ENCODE results near the gene MYRIP. TPM values are rescaled to one million over a fixed set of nuclear protein-coding genes. Genes with fewer than 3 reads are reported as not detected.

The MYRIP gene
- total and polyA plus RNA-seq, 2 experiments from 2014 or later: 1.5 to 1.8 TPM

GRCh38 chr3:40124918-40125317 lies 315.5 kb downstream of the MYRIP start (continued):
- TF ChIP-seq, protein P1, sequence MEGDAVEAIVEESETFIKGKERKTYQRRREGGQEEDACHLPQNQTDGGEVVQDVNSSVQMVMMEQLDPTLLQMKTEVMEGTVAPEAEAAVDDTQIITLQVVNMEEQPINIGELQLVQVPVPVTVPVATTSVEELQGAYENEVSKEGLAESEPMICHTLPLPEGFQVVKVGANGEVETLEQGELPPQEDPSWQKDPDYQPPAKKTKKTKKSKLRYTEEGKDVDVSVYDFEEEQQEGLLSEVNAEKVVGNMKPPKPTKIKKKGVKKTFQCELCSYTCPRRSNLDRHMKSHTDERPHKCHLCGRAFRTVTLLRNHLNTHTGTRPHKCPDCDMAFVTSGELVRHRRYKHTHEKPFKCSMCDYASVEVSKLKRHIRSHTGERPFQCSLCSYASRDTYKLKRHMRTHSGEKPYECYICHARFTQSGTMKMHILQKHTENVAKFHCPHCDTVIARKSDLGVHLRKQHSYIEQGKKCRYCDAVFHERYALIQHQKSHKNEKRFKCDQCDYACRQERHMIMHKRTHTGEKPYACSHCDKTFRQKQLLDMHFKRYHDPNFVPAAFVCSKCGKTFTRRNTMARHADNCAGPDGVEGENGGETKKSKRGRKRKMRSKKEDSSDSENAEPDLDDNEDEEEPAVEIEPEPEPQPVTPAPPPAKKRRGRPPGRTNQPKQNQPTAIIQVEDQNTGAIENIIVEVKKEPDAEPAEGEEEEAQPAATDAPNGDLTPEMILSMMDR (conservative IDR thresholded peaks at IDR 0.05; ENCODE audit: low read depth in 2 of 2): no peak
- TF ChIP-seq EZH2phosphoT487 (IDR thresholded peaks at IDR 0.05; ENCODE audit: unreplicated experiment) (no peak), EZH2 (IDR thresholded peaks at IDR 0.05; ENCODE audit: low read depth, unreplicated experiment) (no peak), JUNB (IDR thresholded peaks at IDR 0.05; ENCODE audit: unreplicated experiment) (no peak), CREB1 (CRISPR knock-in tag; IDR thresholded peaks at IDR 0.05; ENCODE audit: low read depth) (no peak), POLR2AphosphoS5 (IDR thresholded peaks at IDR 0.05; ENCODE audit: low read depth) (no peak), ETS1 (IDR thresholded peaks at IDR 0.05) (no peak), ZNF114 (CRISPR knock-in tag; IDR thresholded peaks at IDR 0.05) (no peak), STAT1 (IDR thresholded peaks at IDR 0.05; ENCODE audit: unreplicated experiment) (no peak), NANOG (IDR thresholded peaks at IDR 0.05; ENCODE audit: borderline replicate concordance) (no peak)

GRCh38 chr3:40128166-40128565 lies 318.8 kb downstream of the MYRIP start:
- ATAC-seq: no peak
- H3K27me3 Mint-ChIP-seq (ENCODE audit: insufficient read depth, low read depth, poor library complexity): peaks cover 2% of the 10 kb centered on the region
- TF ChIP-seq ZNF114 (CRISPR knock-in tag; IDR thresholded peaks at IDR 0.05): no peak
- no peak for TF ChIP-seq REST (IDR thresholded peaks at IDR 0.05; ENCODE audit: unreplicated experiment)
- TF ChIP-seq POLR2AphosphoS5 (IDR thresholded peaks at IDR 0.05; ENCODE audit: low read depth): no peak
- no peak for TF ChIP-seq EZH2phosphoT487 (IDR thresholded peaks at IDR 0.05; ENCODE audit: unreplicated experiment)
- TF ChIP-seq ETS1 (IDR thresholded peaks at IDR 0.05): no peak
- TF ChIP-seq STAT1 (IDR thresholded peaks at IDR 0.05; ENCODE audit: unreplicated experiment): no peak
- no peak for TF ChIP-seq EZH2 (IDR thresholded peaks at IDR 0.05; ENCODE audit: low read depth, unreplicated experiment)

More at GRCh38 chr3:40128166-40128565, 318.8 kb downstream of the MYRIP start:
- Histone ChIP-seq H4K20me1 (replicated peaks; ENCODE audit: insufficient read depth) (no peaks in the 10 kb centered on the region), H3K36me3 (ENCODE audit: insufficient read depth) (no peaks in the 10 kb centered on the region), H2AFZ (no peak overlapping the region), H3K27ac (ENCODE audit: low read depth) (no peak overlapping the region), H3K4me2 (no peak overlapping the region), H3K4me1 (ENCODE audit: insufficient read depth) (no peaks in the 10 kb centered on the region), H3K4me3 (no peak overlapping the region), H3K27me3 (ENCODE audit: insufficient read depth) (no peaks in the 10 kb centered on the region), H3K9me2 (ENCODE audit: insufficient read depth) (no peaks in the 10 kb centered on the region; the same call in 1 of the 2 replicates), H3K79me2 (replicated peaks; ENCODE audit: insufficient read depth) (no peaks in the 10 kb centered on the region), H3F3A (replicated peaks; ENCODE audit: low read depth) (no peaks in the 10 kb centered on the region)
- no peak overlapping the region for H3K4me3 Mint-ChIP-seq
- peaks cover 9% of the 10 kb centered on the region for H3K9me3 Mint-ChIP-seq
- no peak for DNase-seq (ENCODE audit: low spot score)
- peaks cover 8% of the 10 kb centered on the region for H3K36me3 Mint-ChIP-seq (ENCODE audit: low read depth)
- no peak overlapping the region for H3K27ac Mint-ChIP-seq
- no peaks in the 10 kb centered on the region for H3K4me1 Mint-ChIP-seq
